WTC11 (cell line): ENCODE data around the gene ARL4A. TPM values are rescaled to one million over a fixed set of nuclear protein-coding genes. Genes with fewer than 3 reads are reported as not detected.
A peak's percentile ranks its signal among the peaks of the same experiment; 100 is the strongest.
"Not testable (repeated sequence)": the region's sequence is repeated elsewhere in the genome, so short reads cannot be mapped to it uniquely, and the experiment has no call there.

ENCODE experiments used
- ATAC-seq: fragments of 200-7000 bp; cut with Tn5 transposase; 2 replicates; pipeline ENCODE4 v1.10.0; 2021; ENCODE audit warnings: mild to moderate bottlenecking, moderate library complexity
- CTCF ChIA-PET: fragments of 300-600 bp; sonication (Branson Sonifier 250); formaldehyde crosslinking; loops from one replicate; lab custom pipeline; 2021; ENCODE audit warnings: antibody characterized with exemption; lab: Charles Lee
- POLR2A ChIA-PET: fragments of 350-600 bp; sonication (Branson Sonifier 250); formaldehyde crosslinking; loops from one replicate; lab custom pipeline; 2021; ENCODE audit warnings: antibody characterized with exemption; lab: Charles Lee
- DNase-seq: peaks from one replicate; pipeline ENCODE4 v3.0.0; 2021; ENCODE audit warnings: low spot score
- H3K27ac Mint-ChIP-seq: 2 replicates; pipeline ENCODE4 v1.8.0; 2021; ENCODE audit warnings: mixed read lengths
- H3K27me3 Mint-ChIP-seq: 2 replicates; pipeline ENCODE4 v1.8.0; 2021; ENCODE audit warnings: low read depth, mild to moderate bottlenecking, moderate library complexity, mixed read lengths
- H3K36me3 Mint-ChIP-seq: 2 replicates; pipeline ENCODE4 v1.8.0; 2021; ENCODE audit warnings: mixed read lengths
- H3K4me1 Mint-ChIP-seq: 2 replicates; pipeline ENCODE4 v1.8.0; 2022; ENCODE audit warnings: mixed read lengths
- H3K4me3 Mint-ChIP-seq: 2 replicates; pipeline ENCODE4 v1.8.0; 2021; ENCODE audit warnings: mild to moderate bottlenecking, moderate library complexity, mixed read lengths
- H3K9me3 Mint-ChIP-seq: 2 replicates; pipeline ENCODE4 v1.8.0; 2021; ENCODE audit warnings: mixed read lengths
- CBFB ChIP-seq: sonication (generic); formaldehyde crosslinking; IDR thresholded peaks from 2 replicates; pipeline ENCODE4 v1.8.1; 2022; ENCODE audit warnings: mild to moderate bottlenecking, low read depth, missing genetic modification reagents
- CREM ChIP-seq: sonication (generic); formaldehyde crosslinking; IDR thresholded peaks from 2 replicates; pipeline ENCODE4 v1.8.1; 2022; ENCODE audit warnings: mild to moderate bottlenecking, missing genetic modification reagents, moderate library complexity
- ELF4 ChIP-seq: sonication (generic); formaldehyde crosslinking; IDR thresholded peaks from 2 replicates; pipeline ENCODE4 v1.8.1; 2022; ENCODE audit warnings: low read depth, mild to moderate bottlenecking, moderate library complexity, missing genetic modification reagents
- EMX1 ChIP-seq: fragments of 250-450 bp; sonication (Bioruptor Pico); IDR thresholded peaks from 2 replicates; pipeline ENCODE4 v1.8.0; 2021; ENCODE audit warnings: mild to moderate bottlenecking
- JUN ChIP-seq: sonication (generic); formaldehyde crosslinking; IDR thresholded peaks from 2 replicates; pipeline ENCODE4 v1.8.0; 2023; ENCODE audit warnings: mild to moderate bottlenecking, missing genetic modification reagents
- KAT7 ChIP-seq: sonication (generic); formaldehyde crosslinking; IDR thresholded peaks from 2 replicates; pipeline ENCODE4 v1.8.1; 2023; ENCODE audit warnings: missing genetic modification reagents, mild to moderate bottlenecking, borderline replicate concordance
- NFATC4 ChIP-seq: fragments of 250-450 bp; sonication (Bioruptor Pico); IDR thresholded peaks from 2 replicates; pipeline ENCODE4 v1.9.0; 2021; ENCODE audit warnings: mild to moderate bottlenecking
- OVOL2 ChIP-seq: fragments of 250-450 bp; sonication (Bioruptor Pico); IDR thresholded peaks from 2 replicates; pipeline ENCODE4 v1.9.0; 2021; ENCODE audit warnings: mild to moderate bottlenecking, borderline replicate concordance
- TEAD1 ChIP-seq: sonication (generic); formaldehyde crosslinking; IDR thresholded peaks from 2 replicates; pipeline ENCODE4 v1.8.0; 2022; ENCODE audit warnings: mild to moderate bottlenecking, missing genetic modification reagents
- TEAD4 ChIP-seq: sonication (generic); formaldehyde crosslinking; IDR thresholded peaks from 2 replicates; pipeline ENCODE4 v1.8.0; 2022; ENCODE audit warnings: mild to moderate bottlenecking, missing genetic modification reagents
- ZBTB21 ChIP-seq: sonication (generic); formaldehyde crosslinking; IDR thresholded peaks from 2 replicates; pipeline ENCODE4 v1.8.1; 2023; ENCODE audit warnings: mild to moderate bottlenecking, missing genetic modification reagents, borderline replicate concordance
- ZNF121 ChIP-seq: sonication (generic); formaldehyde crosslinking; IDR thresholded peaks from 2 replicates; pipeline ENCODE4 v1.8.0; 2023; ENCODE audit warnings: missing genetic modification reagents
- ZNF138 ChIP-seq: sonication (generic); formaldehyde crosslinking; conservative IDR thresholded peaks from 2 replicates; pipeline ENCODE4 v1.8.1; 2022; ENCODE audit warnings: mild to moderate bottlenecking, moderate library complexity, missing genetic modification reagents
- ZNF317 ChIP-seq: sonication (generic); formaldehyde crosslinking; IDR thresholded peaks from 2 replicates; pipeline ENCODE4 v1.8.1; 2023; ENCODE audit warnings: low read depth, mild to moderate bottlenecking, moderate library complexity, missing genetic modification reagents, borderline replicate concordance
- ZNF671 ChIP-seq: fragments of 250-450 bp; sonication (Bioruptor Pico); IDR thresholded peaks from 2 replicates; pipeline ENCODE4 v1.8.0; 2021; ENCODE audit warnings: mild to moderate bottlenecking
- total RNA-seq: library from RNA; stranded (reverse); gene quantifications from 3 replicates; pipeline ENCODE4 v1.2.3, GENCODE V29; 2021
- TF ChIP-seq, protein P1 (sequence below): sonication (generic); formaldehyde crosslinking; IDR thresholded peaks from 2 replicates; pipeline ENCODE4 v1.8.1; 2023; ENCODE audit warnings: mild to moderate bottlenecking, missing genetic modification reagents
- TF ChIP-seq, protein P2 (sequence below): sonication (generic); formaldehyde crosslinking; IDR thresholded peaks from 2 replicates; pipeline ENCODE4 v1.8.1; 2023; ENCODE audit warnings: mild to moderate bottlenecking, moderate library complexity, missing genetic modification reagents
- TF ChIP-seq, protein P3 (sequence below): sonication (generic); formaldehyde crosslinking; IDR thresholded peaks from 2 replicates; pipeline ENCODE4 v1.8.1; 2022; ENCODE audit warnings: mild to moderate bottlenecking, missing genetic modification reagents, moderate library complexity, borderline replicate concordance
- TF ChIP-seq, protein P4 (sequence below): sonication (generic); formaldehyde crosslinking; IDR thresholded peaks from 2 replicates; pipeline ENCODE4 v1.8.0; 2023; ENCODE audit warnings: missing genetic modification reagents
- TF ChIP-seq, protein P5 (sequence below): sonication (generic); formaldehyde crosslinking; IDR thresholded peaks from 2 replicates; pipeline ENCODE4 v1.8.1; 2023; ENCODE audit warnings: mild to moderate bottlenecking, missing genetic modification reagents, borderline replicate concordance
- TF ChIP-seq, protein P6 (sequence below): sonication (generic); formaldehyde crosslinking; IDR thresholded peaks from 2 replicates; pipeline ENCODE4 v1.8.0; 2022; ENCODE audit warnings: missing genetic modification reagents

Gene ARL4A
- total RNA-seq, 1 experiment from 2014 or later: 25.4 TPM

DNA sequence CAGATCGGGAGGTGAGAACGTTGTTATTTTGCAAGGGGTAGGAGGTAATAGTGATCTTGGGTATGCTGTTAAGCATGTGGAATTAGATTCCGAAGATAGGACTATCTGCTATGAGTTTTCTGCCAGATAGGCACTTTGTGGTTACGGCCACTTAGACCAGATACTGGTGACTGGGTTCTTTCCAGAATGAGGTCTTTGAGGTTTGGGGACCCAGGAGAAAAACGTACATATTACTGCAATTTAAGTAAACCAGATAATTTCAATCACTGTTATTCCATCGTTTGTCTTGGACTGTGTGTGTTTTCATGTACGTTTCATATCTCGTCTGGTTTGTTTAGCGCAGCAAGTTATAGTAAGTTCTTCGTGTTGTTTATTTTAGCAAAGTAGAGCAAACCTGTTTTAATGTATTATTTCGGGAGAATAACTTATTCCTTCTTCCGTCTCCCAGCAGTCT lies 312 bp downstream of the ARL4A start (continued):
- TF ChIP-seq, protein P1, sequence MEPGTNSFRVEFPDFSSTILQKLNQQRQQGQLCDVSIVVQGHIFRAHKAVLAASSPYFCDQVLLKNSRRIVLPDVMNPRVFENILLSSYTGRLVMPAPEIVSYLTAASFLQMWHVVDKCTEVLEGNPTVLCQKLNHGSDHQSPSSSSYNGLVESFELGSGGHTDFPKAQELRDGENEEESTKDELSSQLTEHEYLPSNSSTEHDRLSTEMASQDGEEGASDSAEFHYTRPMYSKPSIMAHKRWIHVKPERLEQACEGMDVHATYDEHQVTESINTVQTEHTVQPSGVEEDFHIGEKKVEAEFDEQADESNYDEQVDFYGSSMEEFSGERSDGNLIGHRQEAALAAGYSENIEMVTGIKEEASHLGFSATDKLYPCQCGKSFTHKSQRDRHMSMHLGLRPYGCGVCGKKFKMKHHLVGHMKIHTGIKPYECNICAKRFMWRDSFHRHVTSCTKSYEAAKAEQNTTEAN: no peak
- TF ChIP-seq NFATC4 (no peak), ZBTB21 (no peak)
- TF ChIP-seq, protein P2, sequence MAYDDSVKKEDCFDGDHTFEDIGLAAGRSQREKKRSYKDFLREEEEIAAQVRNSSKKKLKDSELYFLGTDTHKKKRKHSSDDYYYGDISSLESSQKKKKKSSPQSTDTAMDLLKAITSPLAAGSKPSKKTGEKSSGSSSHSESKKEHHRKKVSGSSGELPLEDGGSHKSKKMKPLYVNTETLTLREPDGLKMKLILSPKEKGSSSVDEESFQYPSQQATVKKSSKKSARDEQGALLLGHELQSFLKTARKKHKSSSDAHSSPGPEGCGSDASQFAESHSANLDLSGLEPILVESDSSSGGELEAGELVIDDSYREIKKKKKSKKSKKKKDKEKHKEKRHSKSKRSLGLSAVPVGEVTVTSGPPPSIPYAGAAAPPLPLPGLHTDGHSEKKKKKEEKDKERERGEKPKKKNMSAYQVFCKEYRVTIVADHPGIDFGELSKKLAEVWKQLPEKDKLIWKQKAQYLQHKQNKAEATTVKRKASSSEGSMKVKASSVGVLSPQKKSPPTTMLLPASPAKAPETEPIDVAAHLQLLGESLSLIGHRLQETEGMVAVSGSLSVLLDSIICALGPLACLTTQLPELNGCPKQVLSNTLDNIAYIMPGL (CRISPR knock-in tag): no peak

DNA sequence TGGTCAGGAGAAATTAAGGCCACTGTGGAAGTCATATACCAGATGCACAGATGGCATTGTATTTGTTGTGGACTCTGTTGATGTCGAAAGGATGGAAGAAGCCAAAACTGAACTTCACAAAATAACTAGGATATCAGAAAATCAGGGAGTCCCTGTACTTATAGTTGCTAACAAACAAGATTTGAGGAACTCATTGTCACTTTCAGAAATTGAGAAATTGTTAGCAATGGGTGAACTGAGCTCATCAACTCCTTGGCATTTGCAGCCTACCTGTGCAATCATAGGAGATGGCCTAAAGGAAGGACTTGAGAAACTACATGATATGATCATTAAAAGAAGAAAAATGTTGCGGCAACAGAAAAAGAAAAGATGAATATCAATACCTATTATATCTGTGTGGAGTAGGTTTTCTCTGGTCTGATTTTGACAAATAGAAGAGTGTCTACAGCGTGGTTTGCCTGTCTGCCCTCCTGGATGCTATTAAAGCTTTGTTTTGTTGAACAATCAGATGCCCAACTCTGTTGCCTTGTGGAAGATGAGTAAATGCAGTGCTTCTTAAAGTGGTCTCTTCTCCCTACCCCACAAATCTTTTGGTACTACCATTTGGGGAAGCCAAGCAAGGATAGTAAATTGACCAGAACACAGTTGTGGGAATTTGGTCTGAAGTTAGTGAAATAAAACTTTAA lies 1.2 kb downstream of the ARL4A start:
- DNase-seq, H3K27me3 Mint-ChIP-seq, H3K9me3 Mint-ChIP-seq, POLR2A ChIA-PET, ATAC-seq, H3K36me3 Mint-ChIP-seq: not testable (repeated sequence)
- Mint-ChIP-seq H3K27ac (peak overlapping the region; percentile 68; the same call in 1 of the 2 replicates), H3K4me3 (peak overlapping the region; percentile 88), H3K4me1 (peaks cover 56% of the 10 kb centered on the region)
- CTCF ChIA-PET: interaction anchor here (1.1 to 5.8 kb wide), 2 partner anchors 428 to 438 kb away, joined by 3 to 77 read pairs; no protein-coding TSS in a partner anchor

DNA sequence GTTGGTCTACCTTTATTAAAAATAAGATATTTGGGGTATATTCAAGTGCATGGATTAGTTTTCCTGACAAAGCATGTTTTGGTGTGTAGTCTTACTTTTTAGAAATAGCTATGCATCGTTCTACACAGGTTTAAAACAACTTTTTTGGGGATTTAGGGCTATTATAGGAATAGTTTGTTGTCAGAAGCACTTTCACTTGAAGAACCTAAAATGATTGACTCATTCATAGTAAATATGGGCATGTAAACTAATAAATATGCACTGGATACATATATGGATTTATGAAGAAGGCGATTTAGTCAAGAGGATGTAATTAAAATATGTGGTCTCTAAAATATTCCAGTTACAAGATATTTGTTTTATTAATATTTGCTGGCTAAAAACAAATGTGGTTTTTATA lies 2.0 kb downstream of the ARL4A start:
- ATAC-seq: no peak
- no peak for DNase-seq
- ChIA-PET POLR2A (no interaction called here), CTCF (interaction anchor here (0.8 to 1.1 kb wide), 3 partner anchors 26 to 426 kb away, joined by 3 to 8 read pairs (median 3); no protein-coding TSS in a partner anchor)
- H3K9me3 Mint-ChIP-seq: no peaks in the 10 kb centered on the region
- no peaks in the 10 kb centered on the region for H3K36me3 Mint-ChIP-seq
- no peaks in the 10 kb centered on the region for H3K27me3 Mint-ChIP-seq
- H3K4me3 Mint-ChIP-seq: peak overlapping the region; percentile 88
- no peak overlapping the region for H3K27ac Mint-ChIP-seq
- peaks cover 57% of the 10 kb centered on the region for H3K4me1 Mint-ChIP-seq
- TF ChIP-seq, protein P3, sequence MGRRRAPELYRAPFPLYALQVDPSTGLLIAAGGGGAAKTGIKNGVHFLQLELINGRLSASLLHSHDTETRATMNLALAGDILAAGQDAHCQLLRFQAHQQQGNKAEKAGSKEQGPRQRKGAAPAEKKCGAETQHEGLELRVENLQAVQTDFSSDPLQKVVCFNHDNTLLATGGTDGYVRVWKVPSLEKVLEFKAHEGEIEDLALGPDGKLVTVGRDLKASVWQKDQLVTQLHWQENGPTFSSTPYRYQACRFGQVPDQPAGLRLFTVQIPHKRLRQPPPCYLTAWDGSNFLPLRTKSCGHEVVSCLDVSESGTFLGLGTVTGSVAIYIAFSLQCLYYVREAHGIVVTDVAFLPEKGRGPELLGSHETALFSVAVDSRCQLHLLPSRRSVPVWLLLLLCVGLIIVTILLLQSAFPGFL: no peak
- TF ChIP-seq ELF4 (CRISPR knock-in tag): no peak
- TF ChIP-seq CBFB: no peak
- TF ChIP-seq ZNF138 (CRISPR knock-in tag): no peak
- TF ChIP-seq TEAD1 (CRISPR knock-in tag): no peak
- TF ChIP-seq TEAD4 (CRISPR knock-in tag): no peak
- no peak for TF ChIP-seq KAT7
- no peak for TF ChIP-seq OVOL2 (CRISPR knock-in tag)
- no peak for TF ChIP-seq ZNF121
- TF ChIP-seq EMX1 (CRISPR knock-in tag): no peak
- TF ChIP-seq, protein P4, sequence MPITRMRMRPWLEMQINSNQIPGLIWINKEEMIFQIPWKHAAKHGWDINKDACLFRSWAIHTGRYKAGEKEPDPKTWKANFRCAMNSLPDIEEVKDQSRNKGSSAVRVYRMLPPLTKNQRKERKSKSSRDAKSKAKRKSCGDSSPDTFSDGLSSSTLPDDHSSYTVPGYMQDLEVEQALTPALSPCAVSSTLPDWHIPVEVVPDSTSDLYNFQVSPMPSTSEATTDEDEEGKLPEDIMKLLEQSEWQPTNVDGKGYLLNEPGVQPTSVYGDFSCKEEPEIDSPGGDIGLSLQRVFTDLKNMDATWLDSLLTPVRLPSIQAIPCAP (CRISPR knock-in tag): no peak
- TF ChIP-seq, protein P5, sequence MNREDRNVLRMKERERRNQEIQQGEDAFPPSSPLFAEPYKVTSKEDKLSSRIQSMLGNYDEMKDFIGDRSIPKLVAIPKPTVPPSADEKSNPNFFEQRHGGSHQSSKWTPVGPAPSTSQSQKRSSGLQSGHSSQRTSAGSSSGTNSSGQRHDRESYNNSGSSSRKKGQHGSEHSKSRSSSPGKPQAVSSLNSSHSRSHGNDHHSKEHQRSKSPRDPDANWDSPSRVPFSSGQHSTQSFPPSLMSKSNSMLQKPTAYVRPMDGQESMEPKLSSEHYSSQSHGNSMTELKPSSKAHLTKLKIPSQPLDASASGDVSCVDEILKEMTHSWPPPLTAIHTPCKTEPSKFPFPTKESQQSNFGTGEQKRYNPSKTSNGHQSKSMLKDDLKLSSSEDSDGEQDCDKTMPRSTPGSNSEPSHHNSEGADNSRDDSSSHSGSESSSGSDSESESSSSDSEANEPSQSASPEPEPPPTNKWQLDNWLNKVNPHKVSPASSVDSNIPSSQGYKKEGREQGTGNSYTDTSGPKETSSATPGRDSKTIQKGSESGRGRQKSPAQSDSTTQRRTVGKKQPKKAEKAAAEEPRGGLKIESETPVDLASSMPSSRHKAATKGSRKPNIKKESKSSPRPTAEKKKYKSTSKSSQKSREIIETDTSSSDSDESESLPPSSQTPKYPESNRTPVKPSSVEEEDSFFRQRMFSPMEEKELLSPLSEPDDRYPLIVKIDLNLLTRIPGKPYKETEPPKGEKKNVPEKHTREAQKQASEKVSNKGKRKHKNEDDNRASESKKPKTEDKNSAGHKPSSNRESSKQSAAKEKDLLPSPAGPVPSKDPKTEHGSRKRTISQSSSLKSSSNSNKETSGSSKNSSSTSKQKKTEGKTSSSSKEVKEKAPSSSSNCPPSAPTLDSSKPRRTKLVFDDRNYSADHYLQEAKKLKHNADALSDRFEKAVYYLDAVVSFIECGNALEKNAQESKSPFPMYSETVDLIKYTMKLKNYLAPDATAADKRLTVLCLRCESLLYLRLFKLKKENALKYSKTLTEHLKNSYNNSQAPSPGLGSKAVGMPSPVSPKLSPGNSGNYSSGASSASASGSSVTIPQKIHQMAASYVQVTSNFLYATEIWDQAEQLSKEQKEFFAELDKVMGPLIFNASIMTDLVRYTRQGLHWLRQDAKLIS (CRISPR knock-in tag): no peak
- TF ChIP-seq ZNF317 (CRISPR knock-in tag): no peak
- TF ChIP-seq NFATC4: no peak
- TF ChIP-seq ZNF671 (CRISPR knock-in tag): no peak
- TF ChIP-seq, protein P6, sequence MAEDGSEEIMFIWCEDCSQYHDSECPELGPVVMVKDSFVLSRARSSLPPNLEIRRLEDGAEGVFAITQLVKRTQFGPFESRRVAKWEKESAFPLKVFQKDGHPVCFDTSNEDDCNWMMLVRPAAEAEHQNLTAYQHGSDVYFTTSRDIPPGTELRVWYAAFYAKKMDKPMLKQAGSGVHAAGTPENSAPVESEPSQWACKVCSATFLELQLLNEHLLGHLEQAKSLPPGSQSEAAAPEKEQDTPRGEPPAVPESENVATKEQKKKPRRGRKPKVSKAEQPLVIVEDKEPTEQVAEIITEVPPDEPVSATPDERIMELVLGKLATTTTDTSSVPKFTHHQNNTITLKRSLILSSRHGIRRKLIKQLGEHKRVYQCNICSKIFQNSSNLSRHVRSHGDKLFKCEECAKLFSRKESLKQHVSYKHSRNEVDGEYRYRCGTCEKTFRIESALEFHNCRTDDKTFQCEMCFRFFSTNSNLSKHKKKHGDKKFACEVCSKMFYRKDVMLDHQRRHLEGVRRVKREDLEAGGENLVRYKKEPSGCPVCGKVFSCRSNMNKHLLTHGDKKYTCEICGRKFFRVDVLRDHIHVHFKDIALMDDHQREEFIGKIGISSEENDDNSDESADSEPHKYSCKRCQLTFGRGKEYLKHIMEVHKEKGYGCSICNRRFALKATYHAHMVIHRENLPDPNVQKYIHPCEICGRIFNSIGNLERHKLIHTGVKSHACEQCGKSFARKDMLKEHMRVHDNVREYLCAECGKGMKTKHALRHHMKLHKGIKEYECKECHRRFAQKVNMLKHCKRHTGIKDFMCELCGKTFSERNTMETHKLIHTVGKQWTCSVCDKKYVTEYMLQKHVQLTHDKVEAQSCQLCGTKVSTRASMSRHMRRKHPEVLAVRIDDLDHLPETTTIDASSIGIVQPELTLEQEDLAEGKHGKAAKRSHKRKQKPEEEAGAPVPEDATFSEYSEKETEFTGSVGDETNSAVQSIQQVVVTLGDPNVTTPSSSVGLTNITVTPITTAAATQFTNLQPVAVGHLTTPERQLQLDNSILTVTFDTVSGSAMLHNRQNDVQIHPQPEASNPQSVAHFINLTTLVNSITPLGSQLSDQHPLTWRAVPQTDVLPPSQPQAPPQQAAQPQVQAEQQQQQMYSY (CRISPR knock-in tag): no peak
- TF ChIP-seq CREM (CRISPR knock-in tag): no peak
- TF ChIP-seq JUN: no peak
